ENCODE results near the gene METTL5.
"Not testable (repeated sequence)": the region's sequence is repeated elsewhere in the genome, so short reads cannot be mapped to it uniquely, and the experiment has no call there.

The METTL5 gene

GRCh38 chr2:169818241-169818640, 6.5 kb downstream of the METTL5 start:
- H3F3A ChIP-seq (ENCODE audit: insufficient read depth, low read length) = 0 out of 2 replicates have a peak, but pooled peaks cover 2% of the 10 kb centered on the region
- peaks cover 84% of the 10 kb centered on the region for H3K36me3 ChIP-seq (ENCODE audit: insufficient read depth, low read length)
- peaks cover 18% of the 10 kb centered on the region for H3K79me2 ChIP-seq (ENCODE audit: insufficient read depth, low read length)
- H4K20me1 ChIP-seq (ENCODE audit: insufficient read depth, low read length) = no peaks in the 10 kb centered on the region
- H2AFZ ChIP-seq (ENCODE audit: low read length) = no peak overlapping the region
- no peak overlapping the region for H3K4me2 ChIP-seq (ENCODE audit: low read length)
- TF ChIP-seq, protein P1, sequence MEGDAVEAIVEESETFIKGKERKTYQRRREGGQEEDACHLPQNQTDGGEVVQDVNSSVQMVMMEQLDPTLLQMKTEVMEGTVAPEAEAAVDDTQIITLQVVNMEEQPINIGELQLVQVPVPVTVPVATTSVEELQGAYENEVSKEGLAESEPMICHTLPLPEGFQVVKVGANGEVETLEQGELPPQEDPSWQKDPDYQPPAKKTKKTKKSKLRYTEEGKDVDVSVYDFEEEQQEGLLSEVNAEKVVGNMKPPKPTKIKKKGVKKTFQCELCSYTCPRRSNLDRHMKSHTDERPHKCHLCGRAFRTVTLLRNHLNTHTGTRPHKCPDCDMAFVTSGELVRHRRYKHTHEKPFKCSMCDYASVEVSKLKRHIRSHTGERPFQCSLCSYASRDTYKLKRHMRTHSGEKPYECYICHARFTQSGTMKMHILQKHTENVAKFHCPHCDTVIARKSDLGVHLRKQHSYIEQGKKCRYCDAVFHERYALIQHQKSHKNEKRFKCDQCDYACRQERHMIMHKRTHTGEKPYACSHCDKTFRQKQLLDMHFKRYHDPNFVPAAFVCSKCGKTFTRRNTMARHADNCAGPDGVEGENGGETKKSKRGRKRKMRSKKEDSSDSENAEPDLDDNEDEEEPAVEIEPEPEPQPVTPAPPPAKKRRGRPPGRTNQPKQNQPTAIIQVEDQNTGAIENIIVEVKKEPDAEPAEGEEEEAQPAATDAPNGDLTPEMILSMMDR (IDR thresholded peaks at IDR 0.05; ENCODE audit: low read length) = no peak
- no peak for TF ChIP-seq EZH2 (IDR thresholded peaks at IDR 0.05; ENCODE audit: borderline replicate concordance, low read length)
- peaks cover 16% of the 10 kb centered on the region for H3K4me1 ChIP-seq (ENCODE audit: insufficient read depth, low read length, severe bottlenecking)
- H3K9ac ChIP-seq (ENCODE audit: low read length) = no peak overlapping the region
- no peaks in the 10 kb centered on the region for H3K9me2 ChIP-seq (ENCODE audit: low read depth, low read length)
- no peak overlapping the region for H3K4me3 ChIP-seq (ENCODE audit: low read depth, low read length, poor library complexity, severe bottlenecking)
- 0 out of 2 replicates have a peak, but pooled peaks cover 3% of the 10 kb centered on the region for H3K9me3 ChIP-seq (ENCODE audit: low read length)
- no peaks in the 10 kb centered on the region for H3K27me3 ChIP-seq (ENCODE audit: insufficient read depth, low read length)
- no peak overlapping the region for H3K27ac ChIP-seq (ENCODE audit: low read depth, low read length, poor library complexity, severe bottlenecking)

- not testable (repeated sequence) for H3K9me3 ChIP-seq (ENCODE audit: low read length); H2AFZ ChIP-seq (ENCODE audit: low read length); H3K9me2 ChIP-seq (ENCODE audit: low read depth, low read length); H3K4me1 ChIP-seq (ENCODE audit: insufficient read depth, low read length, severe bottlenecking); H3K4me3 ChIP-seq (ENCODE audit: low read depth, low read length, poor library complexity, severe bottlenecking); H3F3A ChIP-seq (ENCODE audit: insufficient read depth, low read length); H3K4me2 ChIP-seq (ENCODE audit: low read length); H3K79me2 ChIP-seq (ENCODE audit: insufficient read depth, low read length); H4K20me1 ChIP-seq (ENCODE audit: insufficient read depth, low read length); H3K27ac ChIP-seq (ENCODE audit: low read depth, low read length, poor library complexity, severe bottlenecking); H3K9ac ChIP-seq (ENCODE audit: low read length); H3K27me3 ChIP-seq (ENCODE audit: insufficient read depth, low read length)
- peaks cover 84% of the 10 kb centered on the region for H3K36me3 ChIP-seq (ENCODE audit: insufficient read depth, low read length)
Measured at GRCh38 chr2:169817369-169817768, 7.3 kb downstream of the METTL5 start.

DNA sequence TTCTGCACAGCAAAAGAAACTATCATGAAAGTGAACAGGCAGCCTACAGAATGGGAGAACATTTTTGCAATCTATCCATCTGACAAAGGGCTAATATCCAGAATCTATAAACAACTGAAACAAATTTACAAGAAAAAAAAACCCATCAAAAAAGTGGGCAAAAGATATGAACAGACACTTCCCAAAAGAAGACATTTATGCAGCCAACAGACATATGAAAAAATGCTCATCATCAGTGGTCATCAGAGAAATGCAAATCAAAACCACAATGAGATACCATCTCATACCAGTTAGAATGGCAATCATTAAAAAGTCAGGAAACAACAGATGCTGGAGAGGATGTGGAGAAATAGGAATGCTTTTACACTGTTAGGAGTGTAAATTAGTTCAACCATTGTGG, 7.7 kb downstream of the METTL5 start:
- H3K4me1 ChIP-seq (ENCODE audit: insufficient read depth, low read length, severe bottlenecking); H3K27ac ChIP-seq (ENCODE audit: low read depth, low read length, poor library complexity, severe bottlenecking); H3K79me2 ChIP-seq (ENCODE audit: insufficient read depth, low read length); H3K4me3 ChIP-seq (ENCODE audit: low read depth, low read length, poor library complexity, severe bottlenecking); H3K9me3 ChIP-seq (ENCODE audit: low read length); H2AFZ ChIP-seq (ENCODE audit: low read length); H3K27me3 ChIP-seq (ENCODE audit: insufficient read depth, low read length); H3K9ac ChIP-seq (ENCODE audit: low read length); H3K4me2 ChIP-seq (ENCODE audit: low read length); H3K9me2 ChIP-seq (ENCODE audit: low read depth, low read length); H4K20me1 ChIP-seq (ENCODE audit: insufficient read depth, low read length); H3F3A ChIP-seq (ENCODE audit: insufficient read depth, low read length): not testable (repeated sequence)
- H3K36me3 ChIP-seq (ENCODE audit: insufficient read depth, low read length) = peaks cover 86% of the 10 kb centered on the region

- no peaks in the 10 kb centered on the region for H4K20me1 ChIP-seq (ENCODE audit: insufficient read depth, low read length)
- no peaks in the 10 kb centered on the region for H3K4me1 ChIP-seq (ENCODE audit: insufficient read depth, low read length, severe bottlenecking)
- H3K4me2 ChIP-seq (ENCODE audit: low read length) = no peak overlapping the region
- no peak overlapping the region for H3K9ac ChIP-seq (ENCODE audit: low read length)
- H3K36me3 ChIP-seq (ENCODE audit: insufficient read depth, low read length) = peaks cover 86% of the 10 kb centered on the region
- no peak overlapping the region for H2AFZ ChIP-seq (ENCODE audit: low read length)
- H3K9me3 ChIP-seq (ENCODE audit: low read length) = 0 out of 2 replicates have a peak, but pooled peaks cover 3% of the 10 kb centered on the region
- no peak overlapping the region for H3K4me3 ChIP-seq (ENCODE audit: low read depth, low read length, poor library complexity, severe bottlenecking)
- H3K79me2 ChIP-seq (ENCODE audit: insufficient read depth, low read length) = no peaks in the 10 kb centered on the region
- no peaks in the 10 kb centered on the region for H3K9me2 ChIP-seq (ENCODE audit: low read depth, low read length)
- TF ChIP-seq EZH2 (IDR thresholded peaks at IDR 0.05; ENCODE audit: borderline replicate concordance, low read length) = no peak
- TF ChIP-seq, protein P1 (IDR thresholded peaks at IDR 0.05; ENCODE audit: low read length) = no peak
- no peaks in the 10 kb centered on the region for H3K27me3 ChIP-seq (ENCODE audit: insufficient read depth, low read length)
- no peak overlapping the region for H3K27ac ChIP-seq (ENCODE audit: low read depth, low read length, poor library complexity, severe bottlenecking)
- H3F3A ChIP-seq (ENCODE audit: insufficient read depth, low read length) = 0 out of 2 replicates have a peak, but pooled peaks cover 2% of the 10 kb centered on the region
Measured at GRCh38 chr2:169815849-169816248, 8.9 kb downstream of the METTL5 start.

Data from OCI-LY1 (cell line).